ENCODE measurements around the gene SCGB1D1.

The SCGB1D1 gene, protein sequence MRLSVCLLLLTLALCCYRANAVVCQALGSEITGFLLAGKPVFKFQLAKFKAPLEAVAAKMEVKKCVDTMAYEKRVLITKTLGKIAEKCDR

DNA sequence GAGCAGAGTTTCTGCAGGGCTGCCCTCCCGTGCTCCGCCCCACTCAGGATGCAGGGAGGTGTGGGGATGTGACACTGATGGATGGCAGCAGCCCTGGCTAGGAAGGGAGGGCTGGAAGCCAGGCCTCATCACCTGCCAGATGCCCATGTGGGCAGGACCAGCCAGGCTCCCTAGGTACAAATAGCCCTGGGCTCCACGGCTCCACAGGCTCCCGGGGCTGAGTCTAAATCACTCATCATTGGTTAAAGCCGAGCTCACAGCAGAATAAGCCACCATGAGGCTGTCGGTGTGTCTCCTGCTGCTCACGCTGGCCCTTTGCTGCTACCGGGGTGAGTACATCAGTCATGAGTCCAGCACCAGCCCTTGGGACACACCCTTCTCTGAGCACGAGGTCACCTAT, at the start of gene SCGB1D1:
Gene SCGB1D1, plus strand, starts transcription at position 206 of the 400 bp plus-strand sequence. Its CDS starts 69 bp downstream, at position 275.
- no peak for DNase-seq

DNA sequence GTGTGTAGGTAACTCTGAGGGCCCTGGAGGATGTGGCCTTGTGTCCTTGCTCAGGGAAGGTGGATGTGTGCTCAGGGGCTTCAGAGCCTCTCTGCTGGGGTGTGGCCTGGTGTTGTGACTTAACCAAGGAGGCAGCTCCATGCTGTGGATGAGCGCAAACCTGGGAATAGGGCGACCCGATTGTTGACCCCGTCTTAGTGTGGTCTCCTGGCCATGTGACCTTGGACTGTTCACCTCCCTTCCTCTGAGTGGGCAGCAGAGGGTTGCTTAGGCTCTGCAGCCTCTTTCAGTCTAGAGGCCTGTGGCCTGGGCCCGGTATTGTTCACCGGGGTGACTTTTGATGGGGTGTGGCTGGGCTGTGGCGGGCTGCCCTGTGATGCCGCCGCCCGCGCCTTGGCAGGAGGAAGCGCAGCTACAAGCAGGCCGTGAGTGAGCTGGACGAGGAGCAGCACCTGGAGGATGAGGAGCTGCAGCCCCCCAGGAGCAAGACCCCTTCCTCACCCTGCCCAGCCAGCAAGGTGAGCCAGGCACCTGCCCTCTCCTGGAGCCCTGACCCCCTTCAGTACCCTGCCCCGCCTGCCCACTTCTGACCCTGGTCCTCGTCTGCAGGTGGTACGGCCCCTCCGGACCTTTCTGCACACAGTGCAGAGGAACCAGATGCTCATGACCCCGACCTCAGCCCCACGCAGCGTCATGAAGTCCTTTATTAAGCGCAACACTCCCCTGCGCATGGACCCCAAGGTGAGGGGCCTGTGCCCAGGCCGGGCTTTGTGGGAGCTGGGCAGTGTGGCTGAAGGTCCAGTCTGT, 49.5 kb upstream of the SCGB1D1 start:
- no peak for DNase-seq

DNA sequence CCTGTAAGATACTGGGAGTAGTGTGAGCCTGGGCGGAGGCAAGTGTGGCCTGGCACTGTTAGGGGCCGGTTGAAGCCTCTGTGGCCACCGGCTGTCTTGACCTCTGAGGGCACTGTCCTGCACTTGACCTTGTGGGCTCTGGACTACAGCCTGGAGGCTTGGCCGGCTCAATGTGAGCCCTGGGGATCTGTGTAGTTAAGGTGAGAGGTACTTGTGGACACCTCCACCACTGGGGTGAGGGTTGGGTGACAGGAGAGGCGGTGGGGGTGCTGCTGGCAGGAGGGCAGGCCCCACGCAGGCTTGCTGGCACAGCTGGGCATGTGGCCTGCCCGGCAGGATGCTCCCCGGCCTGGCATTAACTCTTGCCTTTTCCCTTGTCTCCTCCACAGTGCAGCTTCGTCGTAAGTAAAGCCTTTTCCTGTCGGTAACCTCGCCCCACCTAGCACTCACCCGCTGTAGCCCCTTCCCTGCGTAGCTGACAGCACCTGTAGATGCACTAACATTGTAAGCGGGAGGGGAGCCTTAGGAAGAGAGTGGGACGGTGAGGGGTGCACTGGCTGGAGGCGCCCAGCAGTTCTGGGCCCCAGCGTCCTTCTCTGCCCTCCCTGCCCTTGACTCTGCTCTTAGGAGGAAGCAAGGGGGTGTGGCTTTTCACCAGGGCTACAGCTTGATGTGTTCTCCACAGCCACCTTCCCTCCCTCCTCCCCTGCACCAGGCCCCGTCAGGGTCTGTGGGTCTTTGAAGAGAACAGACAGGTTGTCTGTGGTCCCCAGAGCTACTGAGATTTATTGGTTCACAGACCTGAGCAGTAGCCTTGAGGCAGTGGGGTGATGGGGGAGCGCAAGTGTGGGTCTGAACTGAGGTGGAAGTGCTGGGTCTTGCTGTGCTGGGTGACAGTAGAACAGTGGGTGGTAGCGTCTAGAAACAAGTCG, 48.6 kb upstream of the SCGB1D1 start:
- DNase-seq: no peak

DNA sequence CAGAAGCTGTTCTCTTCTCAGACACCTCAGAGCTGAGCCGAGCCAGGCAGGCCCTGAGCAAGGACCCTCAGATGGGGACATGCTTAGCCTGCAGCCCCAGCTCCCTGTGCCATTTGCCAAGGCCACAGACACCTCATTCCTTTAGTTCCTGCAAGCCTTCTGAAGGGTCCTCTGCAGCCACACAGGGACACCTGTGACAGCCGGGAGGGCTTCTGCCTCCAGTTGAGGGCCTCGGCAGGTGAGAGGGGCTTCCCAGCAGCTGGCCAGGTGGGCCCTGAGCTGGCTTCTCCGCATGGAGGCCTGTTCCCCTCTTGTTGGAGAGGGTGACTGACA, 48.0 kb upstream of the SCGB1D1 start:
- DNase-seq: no peak

DNA sequence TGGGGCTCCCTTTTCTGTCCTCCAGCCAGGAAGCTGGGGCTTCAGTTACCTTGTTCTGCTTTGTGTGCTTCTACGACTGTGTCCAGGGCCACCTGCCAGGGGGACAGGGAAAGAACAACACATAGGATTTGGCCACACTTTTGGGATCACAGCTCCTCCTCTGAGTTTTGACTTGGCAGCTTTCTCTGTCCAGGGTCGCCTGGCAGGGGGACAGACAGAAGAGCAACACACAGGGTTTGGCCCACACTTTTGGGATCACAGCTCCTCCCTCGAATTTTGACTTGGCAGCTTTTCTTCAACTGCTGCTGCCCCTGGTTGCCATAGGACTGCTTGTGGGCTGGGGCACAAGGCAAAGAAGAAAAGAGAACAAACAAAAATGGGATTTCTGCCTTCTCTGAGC, 47.1 kb upstream of the SCGB1D1 start:
- no peak for DNase-seq

DNA sequence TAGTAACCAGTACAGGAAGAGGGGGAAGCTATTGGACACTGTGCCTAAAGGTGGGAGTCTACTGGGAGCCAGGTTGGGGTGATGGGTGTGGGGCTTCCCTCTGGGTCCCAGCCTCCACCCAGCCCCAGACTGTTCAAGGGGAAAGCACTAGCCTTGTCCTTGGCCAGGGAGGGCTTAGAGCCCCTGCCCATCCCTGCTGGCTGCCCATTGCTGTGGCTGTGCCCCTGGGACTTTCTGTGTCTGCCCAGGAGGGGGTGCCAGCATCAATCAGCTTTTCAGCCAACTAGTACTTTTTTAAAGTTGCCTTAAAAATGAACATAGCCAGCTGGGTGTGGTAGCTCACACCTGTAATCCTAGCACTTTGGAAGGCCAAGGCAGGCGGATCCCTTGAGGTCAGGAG, 46.3 kb upstream of the SCGB1D1 start:
- DNase-seq: no peak

DNA sequence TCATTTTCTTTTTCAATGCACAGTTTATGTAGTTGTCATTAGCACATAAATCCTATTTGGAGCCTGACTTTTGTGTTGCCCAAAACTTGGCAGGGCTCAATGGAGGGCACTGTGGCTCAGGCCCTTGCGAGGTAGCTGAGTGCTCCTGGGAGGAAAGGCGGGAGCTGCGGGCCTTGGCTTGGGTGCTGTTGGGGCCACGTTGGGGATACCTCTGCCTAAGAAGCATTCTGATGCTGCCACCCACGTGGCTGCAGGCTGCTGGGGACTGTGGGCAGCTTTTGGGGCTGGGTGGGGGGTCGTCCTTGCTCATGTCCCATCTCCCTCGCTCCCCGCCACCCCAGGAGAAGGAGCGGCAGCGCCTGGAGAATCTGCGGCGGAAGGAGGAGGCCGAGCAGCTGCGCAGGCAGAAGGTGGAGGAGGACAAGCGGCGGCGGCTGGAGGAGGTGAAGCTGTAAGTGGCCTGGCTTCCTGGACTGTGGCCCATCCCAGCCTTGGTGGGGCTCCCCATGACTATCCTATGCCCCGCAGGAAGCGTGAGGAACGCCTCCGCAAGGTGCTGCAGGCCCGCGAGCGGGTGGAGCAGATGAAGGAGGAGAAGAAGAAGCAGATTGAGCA, 45.3 kb upstream of the SCGB1D1 start:
- DNase-seq: no peak

DNA sequence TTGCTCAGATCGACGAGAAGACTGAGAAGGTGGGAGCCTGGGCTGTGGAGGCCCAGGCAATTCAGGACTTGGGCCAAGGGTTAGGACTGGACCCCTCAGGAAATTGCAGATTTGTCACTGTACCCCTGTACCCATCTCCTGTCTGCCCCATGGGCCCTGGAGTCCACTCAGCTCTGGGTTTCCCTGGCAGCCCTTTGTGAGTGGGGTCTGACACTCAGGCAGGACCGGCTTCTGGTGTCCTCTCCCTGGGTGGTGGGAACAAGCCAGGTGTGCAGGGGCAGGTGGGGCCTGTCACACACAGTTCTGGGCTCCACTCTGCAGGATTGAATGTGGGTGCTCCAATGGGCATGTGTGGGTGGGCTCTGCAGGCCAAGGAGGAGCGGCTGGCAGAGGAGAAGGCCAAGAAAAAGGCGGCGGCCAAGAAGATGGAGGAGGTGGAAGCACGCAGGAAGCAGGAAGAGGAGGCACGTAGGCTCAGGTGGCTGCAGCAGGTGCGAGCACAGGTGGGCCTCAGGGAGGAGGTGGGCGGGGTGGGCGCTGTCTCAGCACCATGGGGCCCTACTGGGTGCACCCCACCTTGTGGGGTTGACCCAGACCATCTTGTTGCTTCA, 44.6 kb upstream of the SCGB1D1 start:
- DNase-seq: no peak

DNA sequence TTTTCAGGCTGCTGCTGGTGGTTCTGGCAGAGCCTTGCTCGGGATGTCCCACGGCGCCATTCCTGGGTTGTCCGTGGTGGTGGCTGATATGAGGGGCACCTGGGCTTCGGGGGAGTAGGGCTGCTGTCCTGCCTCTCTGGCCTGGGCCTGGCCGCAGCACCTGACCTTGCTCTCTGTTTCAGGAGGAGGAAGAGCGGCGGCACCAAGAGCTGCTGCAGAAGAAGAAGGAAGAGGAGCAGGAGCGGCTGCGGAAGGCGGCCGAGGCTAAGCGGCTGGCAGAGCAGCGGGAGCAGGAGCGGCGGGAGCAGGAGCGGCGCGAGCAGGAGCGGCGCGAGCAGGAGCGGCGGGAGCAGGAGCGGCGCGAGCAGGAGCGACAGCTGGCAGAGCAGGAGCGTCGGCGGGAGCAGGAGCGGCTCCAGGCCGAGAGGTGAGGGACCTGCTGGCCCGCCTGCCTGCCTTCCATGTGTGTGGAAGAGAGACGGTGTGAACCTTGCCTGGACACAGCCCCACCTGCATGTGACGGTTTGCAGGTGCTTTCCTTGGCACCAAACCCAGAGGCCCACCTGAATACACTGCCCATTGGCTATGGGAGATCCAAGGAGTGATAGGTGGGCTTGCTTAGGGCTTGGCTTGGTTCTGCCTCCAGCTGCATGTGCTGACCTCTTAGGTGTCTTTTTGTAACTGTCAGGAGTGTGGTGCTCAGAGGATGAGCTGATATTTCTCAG, 43.4 kb upstream of the SCGB1D1 start:
- no peak for DNase-seq

DNA sequence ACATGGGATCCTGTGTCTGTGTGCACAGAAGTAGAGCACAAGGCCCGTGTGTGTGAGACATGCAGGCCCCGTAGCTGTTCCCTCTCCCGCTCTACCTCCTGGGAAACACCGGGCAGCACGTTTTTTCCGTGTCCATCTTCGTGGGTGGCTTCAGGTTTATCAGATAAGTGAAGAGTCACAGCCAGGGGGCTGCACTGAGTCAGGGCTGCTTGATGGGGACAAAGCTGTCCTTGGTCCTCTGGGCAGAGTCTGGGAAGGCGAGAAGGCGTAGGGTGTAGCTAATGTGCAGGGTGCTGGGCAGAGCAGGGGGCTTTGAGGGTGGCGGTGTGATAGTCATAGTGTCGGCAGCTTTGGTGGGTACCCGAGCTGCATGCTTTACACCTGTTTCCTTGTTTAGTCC, 42.5 kb upstream of the SCGB1D1 start:
- DNase-seq: no peak

DNA sequence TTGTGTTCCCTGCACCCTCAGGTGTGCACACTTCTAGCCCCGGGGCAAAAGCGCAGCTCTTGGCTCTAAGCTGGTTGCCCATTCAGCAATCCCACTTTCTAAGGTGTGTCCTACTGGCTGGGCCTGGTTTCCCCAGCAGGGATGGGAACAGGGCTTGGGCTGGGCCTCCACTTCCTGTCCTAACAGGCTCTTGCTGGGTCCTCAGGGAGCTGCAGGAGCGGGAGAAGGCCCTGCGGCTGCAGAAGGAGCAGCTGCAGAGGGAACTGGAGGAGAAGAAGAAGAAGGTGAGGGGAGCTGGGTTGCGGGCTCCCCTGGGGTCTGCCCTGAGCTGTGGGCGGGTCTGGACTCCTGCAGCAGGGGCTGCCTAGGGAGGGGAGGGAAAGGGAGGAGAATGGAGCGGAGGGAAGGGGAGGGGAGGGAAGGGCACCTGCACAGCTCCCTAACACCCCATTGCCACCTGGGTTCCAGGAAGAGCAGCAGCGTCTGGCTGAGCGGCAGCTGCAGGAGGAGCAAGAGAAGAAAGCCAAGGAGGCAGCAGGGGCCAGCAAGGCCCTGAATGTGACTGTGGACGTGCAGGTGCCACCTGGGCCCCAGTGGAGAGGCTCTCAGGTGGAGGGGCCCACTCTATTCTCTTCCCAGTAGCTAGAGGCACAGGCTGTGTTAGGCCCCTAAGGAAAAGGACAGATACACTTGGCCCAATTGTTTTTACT, 41.6 kb upstream of the SCGB1D1 start:
- no peak for DNase-seq

DNA sequence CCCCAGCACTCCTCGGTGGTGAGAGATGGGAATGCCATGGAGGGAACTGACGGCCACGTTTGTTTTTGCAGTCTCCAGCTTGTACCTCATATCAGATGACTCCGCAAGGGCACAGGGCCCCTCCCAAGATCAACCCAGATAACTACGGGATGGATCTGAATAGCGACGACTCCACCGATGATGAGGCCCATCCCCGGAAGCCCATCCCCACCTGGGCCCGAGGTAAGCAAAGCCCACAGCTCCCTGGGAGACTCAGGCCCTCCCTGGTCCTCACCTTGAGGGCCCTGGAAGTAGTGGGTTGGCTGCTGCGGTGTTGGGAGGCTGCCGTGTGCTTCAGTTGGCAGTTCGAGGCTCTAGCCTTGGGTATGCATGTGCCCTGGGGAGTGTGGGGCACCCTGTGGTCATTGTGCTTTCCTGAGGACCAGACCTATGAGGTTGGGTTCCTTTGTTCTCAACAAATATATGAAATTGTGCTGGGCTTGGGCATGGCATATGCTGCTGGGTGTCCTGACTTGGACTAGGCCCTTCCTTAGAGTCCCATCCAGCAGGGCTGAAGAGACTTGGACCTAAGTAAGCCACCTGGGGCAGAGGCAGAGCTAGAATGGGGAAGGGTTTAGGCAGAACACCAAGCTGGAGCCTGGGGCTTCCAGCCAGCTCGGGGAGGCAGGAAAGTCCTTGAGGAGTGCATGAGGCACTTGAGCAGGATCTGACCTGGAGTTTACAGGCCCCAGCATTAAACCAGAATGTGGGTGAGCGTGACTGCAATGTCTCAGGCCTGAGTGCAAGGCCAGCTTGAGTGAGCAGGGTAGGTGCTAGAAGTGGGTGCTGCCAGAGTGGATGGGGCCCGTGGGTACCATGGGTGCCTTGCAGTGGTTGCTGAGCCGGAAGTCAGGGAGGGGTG, 39.8 kb upstream of the SCGB1D1 start:
- no peak for DNase-seq

DNA sequence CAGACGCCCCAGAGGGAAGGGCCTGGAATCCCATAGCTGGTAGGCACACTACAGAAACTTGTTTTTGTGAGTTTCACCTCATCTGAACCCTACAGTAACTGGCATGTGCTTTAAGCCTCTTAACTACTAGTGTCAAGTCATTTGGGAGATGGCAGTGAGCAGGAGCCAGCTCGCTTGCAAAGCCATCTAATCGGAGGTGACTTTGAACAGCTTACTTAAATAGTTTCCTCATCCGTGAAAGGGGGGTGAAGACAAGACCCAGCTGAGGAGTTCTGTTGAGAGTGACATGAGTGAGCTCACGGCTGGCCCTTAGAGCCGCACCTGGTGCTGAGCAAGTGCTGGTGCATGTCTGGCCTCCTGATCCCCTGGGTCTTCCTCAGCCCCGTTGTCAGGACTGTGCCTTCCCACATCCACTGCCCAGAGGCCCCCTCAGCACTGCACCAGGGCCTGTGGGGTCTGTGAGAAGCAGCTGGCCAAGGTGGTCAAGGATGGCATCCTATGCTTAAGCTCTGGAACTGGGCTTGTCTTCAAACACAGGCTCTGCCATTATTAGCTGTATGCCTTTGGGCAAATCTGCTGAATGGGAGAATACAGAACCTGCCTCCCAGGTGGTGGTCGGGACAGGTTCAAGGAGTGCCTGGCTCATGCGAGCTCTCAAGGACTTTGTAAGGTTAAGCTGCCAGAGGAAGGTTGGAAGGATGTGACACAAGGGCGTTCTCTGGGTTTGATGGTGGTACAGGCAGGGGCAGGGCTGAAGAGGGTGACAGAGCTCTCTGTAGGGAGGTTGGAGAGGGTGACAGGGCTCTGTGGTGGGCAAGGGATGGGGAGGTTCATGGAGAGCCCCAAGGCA, 38.9 kb upstream of the SCGB1D1 start:
- DNase-seq: no peak

DNA sequence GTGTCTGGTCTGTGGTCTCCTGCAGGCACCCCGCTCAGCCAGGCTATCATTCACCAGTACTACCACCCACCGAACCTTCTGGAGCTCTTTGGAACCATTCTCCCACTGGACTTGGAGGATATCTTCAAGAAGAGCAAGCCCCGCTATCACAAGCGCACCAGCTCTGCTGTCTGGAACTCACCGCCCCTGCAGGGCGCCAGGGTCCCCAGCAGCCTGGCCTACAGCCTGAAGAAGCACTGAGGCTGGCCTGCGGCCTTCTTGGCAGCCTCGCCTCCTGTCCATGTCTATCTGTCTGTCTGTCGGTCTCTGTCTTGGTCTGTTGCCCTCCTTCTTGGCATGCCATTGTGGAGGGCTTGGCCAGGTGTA, 38.3 kb upstream of the SCGB1D1 start:
- DNase-seq: no peak

DNA sequence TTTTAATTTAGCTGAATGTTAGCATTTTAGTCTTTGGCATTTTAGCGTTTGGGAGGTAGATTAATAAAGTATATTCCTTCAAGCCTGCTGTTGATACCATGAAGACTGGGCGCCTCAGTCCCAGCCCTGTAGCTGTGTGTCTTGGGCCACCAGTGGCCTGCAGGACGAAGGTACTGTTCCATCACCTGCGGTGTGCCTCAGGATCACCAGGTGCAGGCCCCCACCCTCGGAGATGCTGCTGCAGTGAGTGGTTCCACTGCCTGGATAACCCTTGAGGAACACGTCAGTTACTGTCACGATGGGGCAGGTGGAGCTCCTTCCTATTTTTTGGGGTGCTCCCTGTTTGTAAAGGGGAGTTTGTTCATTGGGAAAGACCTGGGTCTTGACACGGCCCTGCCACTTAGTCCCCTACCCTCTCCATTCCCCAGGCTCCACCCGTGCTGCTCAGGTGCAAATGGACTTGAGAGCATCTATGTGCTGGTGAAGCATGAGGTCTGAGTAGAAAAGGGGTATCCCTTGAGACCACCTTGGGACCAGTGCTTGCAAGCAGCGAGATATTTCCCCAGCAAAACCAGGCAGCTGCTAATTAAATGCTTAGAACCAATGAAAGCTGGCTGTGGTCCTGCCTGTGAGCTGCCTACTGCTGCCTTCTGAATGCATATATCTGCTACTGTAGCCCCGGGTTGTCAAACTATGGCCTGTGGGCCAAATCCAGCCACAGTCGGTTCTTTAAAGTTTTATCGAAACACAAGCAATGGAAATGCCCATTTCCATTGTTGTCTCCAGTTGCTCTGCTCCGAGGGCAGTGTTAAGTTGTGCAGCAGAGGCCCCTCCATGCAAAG, 37.5 kb upstream of the SCGB1D1 start:
- DNase-seq: no peak

DNA sequence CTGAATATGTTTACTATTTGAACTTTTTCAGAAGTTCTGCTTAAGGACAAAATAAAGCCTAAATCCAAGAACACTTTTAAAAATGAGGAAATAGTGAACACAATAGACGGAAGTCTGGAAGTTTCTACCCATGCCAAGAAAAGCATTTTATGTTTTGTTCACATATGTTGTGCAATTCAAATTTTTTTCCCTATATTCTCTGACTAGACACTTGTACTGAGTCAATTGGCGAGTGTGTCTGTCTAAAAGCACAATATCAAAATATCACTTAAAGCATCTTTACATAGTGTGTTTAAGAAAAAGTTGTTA, 37.0 kb upstream of the SCGB1D1 start:
- DNase-seq: no peak

DNA sequence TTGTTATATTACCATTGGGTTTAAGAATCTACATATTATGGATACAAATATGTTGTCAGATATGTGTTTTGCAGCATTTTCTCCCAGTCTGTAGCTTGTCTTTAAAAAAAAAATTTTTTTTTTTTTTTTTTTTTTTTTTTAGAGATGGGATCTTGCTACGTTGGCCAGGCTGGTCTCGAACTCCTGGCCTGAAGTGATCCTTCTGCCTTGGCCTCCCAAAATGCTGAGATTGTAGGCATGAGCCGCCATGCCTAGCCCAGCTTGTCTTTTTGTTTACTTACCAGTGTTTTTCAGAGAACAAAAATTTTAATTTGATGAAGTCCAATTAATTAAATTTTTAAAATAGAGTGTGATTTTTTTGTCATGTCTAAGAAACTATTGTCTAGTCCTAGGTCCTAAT, 36.4 kb upstream of the SCGB1D1 start:
- no peak for DNase-seq

DNA sequence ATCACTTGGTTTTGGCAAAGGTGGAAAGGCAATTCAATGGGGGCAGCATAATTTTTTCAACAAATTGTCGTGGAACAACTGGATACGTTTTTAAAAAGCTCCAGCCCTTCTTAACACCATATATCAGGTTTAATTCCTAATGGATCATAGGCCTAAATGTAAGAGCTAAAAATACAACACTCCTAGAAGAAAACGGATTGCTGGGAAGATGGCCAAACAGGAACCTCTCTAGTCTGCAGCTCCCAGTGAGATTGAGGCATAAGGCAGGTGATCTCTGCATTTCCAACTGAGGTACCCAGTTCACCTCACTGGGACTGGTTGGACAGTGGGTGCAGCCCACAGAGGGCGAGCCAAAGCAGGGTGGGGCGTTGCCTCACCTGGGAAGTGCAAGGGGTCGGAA, 32.4 kb upstream of the SCGB1D1 start:
- DNase-seq: no peak

DNA sequence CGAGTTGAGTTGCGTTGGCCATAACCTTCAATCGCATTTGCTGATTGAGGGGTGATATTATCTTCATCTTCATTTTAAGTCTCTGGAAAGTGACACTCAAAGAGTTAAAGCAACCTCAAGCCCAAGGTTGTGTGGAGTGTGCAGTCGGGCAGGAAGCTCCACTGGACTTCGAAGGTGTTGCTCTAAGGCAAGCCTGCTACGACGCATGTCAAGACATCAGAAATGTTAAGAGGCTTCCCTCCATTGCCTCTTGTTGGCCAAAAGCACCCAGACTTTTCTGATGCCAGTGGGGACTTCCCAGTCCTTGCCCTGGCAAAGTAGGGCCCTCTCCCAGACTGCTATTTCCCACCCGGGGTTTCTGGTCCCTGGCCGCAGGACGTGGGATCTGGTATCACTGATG, 23.6 kb upstream of the SCGB1D1 start:
- no peak for DNase-seq

Data from OCI-M1 (cell line).